Left ventricle myocardium inferior (tissue), 1 donor: ENCODE measurements around the gene TEKT5. TPM values are rescaled to one million over a fixed set of nuclear protein-coding genes. Genes with fewer than 3 reads are reported as not detected.
A peak's percentile ranks its signal among the peaks of the same experiment; 100 is the strongest.

ENCODE experiments used
- DNase-seq: peaks from one replicate; pipeline ENCODE4 v3.0.0-alpha.2; 2020
- H3K27ac ChIP-seq: fragments of 200-600 bp; replicated peaks from 2 replicates; pipeline ENCODE4 v1.8.0; 2021
- H3K27me3 ChIP-seq: fragments of 200-600 bp; 2 replicates; pipeline ENCODE4 v1.8.0; 2021; ENCODE audit warnings: low read depth
- H3K36me3 ChIP-seq: fragments of 200-600 bp; 2 replicates; pipeline ENCODE4 v1.8.0; 2021
- H3K4me1 ChIP-seq: fragments of 200-600 bp; 2 replicates; pipeline ENCODE4 v1.8.0; 2021
- H3K4me3 ChIP-seq: fragments of 200-600 bp; 2 replicates; pipeline ENCODE4 v1.8.0; 2021; ENCODE audit warnings: mild to moderate bottlenecking, moderate library complexity
- H3K9me3 ChIP-seq: fragments of 200-600 bp; replicated peaks from 2 replicates; pipeline ENCODE4 v1.8.0; 2021
- intact Hi-C: fragments of 100-400 bp; cut with micrococcal nuclease; formaldehyde crosslinking; loops from one replicate; pipeline ENCODE4 v1.11.0; 2022
- total RNA-seq: library from RNA; stranded (reverse); fragmentation: NEBNext Ultra II Directional; extraction: Animal tissue kit (Norgen Biotek cat#: 25700); gene quantifications from one replicate; pipeline ENCODE4 v1.2.1, GENCODE V29; 2021
- TF ChIP-seq, protein P1 (sequence below): fragments of 200-600 bp; IDR thresholded peaks from 2 replicates; pipeline ENCODE4 v1.8.0; 2021; ENCODE audit warnings: antibody characterized with exemption, mild to moderate bottlenecking, borderline replicate concordance
- donor health status: DM: no; HTN: yes; CAD: no; lungs with severe emphysema.

TEKT5 gene
- total RNA-seq, 1 donor from 2014 or later, result not detected

DNA sequence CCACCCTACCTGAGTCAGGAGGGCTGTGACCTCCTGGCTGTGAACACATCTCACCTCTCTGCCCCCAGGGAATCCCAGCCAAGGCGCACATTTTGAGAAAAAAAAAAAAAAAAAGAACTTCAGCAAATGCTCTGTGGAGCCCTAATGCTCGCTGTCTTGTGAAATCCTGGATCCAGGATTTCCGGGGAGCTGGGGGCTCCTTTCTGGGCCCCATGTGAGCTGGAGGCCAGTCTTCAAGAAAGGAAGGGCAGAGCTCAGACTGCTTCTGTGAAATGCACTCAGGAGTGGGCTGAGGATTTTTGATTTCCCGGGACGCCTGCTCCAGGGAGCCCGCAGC is 78.3 kb downstream of the TEKT5 start:
- H3K4me1 ChIP-seq, result peaks cover 37% of the 10 kb centered on the region
- no peaks in the 10 kb centered on the region for H3K36me3 ChIP-seq
- TF ChIP-seq, protein P1, sequence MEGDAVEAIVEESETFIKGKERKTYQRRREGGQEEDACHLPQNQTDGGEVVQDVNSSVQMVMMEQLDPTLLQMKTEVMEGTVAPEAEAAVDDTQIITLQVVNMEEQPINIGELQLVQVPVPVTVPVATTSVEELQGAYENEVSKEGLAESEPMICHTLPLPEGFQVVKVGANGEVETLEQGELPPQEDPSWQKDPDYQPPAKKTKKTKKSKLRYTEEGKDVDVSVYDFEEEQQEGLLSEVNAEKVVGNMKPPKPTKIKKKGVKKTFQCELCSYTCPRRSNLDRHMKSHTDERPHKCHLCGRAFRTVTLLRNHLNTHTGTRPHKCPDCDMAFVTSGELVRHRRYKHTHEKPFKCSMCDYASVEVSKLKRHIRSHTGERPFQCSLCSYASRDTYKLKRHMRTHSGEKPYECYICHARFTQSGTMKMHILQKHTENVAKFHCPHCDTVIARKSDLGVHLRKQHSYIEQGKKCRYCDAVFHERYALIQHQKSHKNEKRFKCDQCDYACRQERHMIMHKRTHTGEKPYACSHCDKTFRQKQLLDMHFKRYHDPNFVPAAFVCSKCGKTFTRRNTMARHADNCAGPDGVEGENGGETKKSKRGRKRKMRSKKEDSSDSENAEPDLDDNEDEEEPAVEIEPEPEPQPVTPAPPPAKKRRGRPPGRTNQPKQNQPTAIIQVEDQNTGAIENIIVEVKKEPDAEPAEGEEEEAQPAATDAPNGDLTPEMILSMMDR, result no peak
- no peaks in the 10 kb centered on the region for H3K27me3 ChIP-seq
- H3K4me3 ChIP-seq, result no peak overlapping the region
- H3K9me3 ChIP-seq, result no peaks in the 10 kb centered on the region
- H3K27ac ChIP-seq, result peak overlapping the region; percentile 73
- intact Hi-C loops, result no loop called here
- no peak for DNase-seq

DNA sequence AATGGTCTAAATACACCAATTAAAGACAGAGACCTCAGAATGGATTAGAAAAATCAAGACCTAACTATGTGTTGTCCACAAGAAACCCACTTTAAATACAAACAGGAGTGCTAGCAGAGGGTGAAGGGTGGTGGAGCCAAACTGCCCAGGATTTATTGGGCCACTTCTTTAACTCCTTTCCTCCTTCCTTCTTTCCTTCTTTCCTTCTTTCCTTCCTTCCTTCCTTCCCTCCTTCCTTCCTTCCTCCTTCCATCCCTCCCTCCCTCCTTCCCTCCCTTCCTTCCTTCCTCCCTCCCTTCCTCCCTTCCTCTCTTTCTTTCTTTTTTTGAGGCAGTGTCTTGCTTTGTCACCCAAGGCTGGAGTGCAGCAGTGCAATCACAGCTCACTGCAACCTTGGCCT is 80.0 kb downstream of the TEKT5 start:
- Histone ChIP-seq H3K4me3 (no peak overlapping the region), H3K9me3 (no peaks in the 10 kb centered on the region), H3K4me1 (peaks cover 47% of the 10 kb centered on the region), H3K27me3 (no peaks in the 10 kb centered on the region), H3K36me3 (no peaks in the 10 kb centered on the region), H3K27ac (no peak overlapping the region)
- no peak for DNase-seq
- TF ChIP-seq, protein P1, result no peak
- intact Hi-C loops, result no loop called here

DNA sequence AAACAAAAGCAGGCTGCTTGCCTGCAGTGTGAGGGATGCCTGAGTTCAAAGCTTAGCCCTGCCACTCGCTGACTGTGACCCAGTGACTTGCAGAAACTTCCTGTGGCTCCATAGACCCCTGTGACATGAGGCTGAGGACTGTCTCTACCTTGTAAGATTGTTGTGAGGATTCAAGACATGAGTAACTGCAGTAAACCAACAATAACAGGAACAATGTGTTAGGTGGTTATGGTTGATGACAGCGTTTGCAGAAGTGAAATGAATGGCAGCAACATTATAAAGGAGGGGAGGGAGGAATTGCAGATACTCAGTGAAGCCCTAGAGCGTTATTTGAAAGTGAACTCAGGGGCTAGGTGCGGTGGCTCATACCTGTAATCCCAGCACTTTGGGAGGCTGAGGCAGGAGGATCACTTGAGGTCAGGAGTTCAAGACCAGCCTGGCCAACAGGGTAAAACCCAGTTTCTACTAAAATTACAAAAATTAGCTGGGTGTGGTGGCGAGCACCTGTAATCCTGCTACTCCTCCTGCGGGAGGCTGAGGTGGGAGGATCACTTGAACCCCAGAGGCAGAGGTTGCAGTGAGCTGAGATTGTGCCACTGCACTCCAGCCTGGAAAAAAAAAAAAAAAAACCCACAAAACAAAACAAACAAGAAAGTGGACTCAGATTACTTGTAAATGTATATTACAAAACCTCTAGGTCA is 80.8 kb downstream of the TEKT5 start:
- intact Hi-C loops, result no loop called here

DNA sequence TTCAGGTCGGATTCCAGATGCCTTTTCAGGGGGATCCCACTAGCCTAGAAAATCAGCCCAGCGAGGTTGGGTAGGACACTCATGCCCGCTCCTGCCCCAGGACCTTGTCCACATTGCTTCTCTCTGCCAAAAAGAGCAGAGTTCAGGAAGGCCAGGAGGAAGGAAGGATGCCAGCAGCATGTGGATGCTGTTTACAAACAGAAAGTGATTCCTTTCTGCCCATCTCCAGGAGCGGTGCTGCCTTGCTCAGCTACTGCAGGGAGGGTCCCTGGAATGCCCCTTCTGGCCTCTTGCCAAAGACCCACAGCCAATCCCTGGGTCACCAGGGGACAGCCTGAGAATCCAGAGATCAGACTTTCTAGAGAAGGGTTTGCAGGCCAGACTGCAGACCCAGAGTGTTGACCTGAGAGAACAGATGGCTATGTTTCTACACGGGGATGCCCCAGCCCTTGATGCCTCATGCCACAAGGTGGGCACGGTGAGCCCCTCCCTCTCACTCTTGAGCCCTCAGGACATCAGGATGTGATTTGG is 82.0 kb downstream of the TEKT5 start:
- Histone ChIP-seq H3K36me3 (no peaks in the 10 kb centered on the region), H3K4me1 (peaks cover 44% of the 10 kb centered on the region), H3K4me3 (no peak overlapping the region), H3K27ac (no peak overlapping the region), H3K9me3 (no peaks in the 10 kb centered on the region), H3K27me3 (no peaks in the 10 kb centered on the region)
- intact Hi-C loops, result no loop called here
- TF ChIP-seq, protein P1, result no peak
- DNase-seq, result no peak

More for the DNA sequence above, 80.8 kb downstream of the TEKT5 start:
- no peaks in the 10 kb centered on the region for H3K9me3 ChIP-seq
- no peak overlapping the region for H3K27ac ChIP-seq
- no peaks in the 10 kb centered on the region for H3K36me3 ChIP-seq
- TF ChIP-seq, protein P1, result no peak
- no peaks in the 10 kb centered on the region for H3K27me3 ChIP-seq
- H3K4me1 ChIP-seq, result peaks cover 47% of the 10 kb centered on the region
- no peak for DNase-seq
- no peak overlapping the region for H3K4me3 ChIP-seq

DNA sequence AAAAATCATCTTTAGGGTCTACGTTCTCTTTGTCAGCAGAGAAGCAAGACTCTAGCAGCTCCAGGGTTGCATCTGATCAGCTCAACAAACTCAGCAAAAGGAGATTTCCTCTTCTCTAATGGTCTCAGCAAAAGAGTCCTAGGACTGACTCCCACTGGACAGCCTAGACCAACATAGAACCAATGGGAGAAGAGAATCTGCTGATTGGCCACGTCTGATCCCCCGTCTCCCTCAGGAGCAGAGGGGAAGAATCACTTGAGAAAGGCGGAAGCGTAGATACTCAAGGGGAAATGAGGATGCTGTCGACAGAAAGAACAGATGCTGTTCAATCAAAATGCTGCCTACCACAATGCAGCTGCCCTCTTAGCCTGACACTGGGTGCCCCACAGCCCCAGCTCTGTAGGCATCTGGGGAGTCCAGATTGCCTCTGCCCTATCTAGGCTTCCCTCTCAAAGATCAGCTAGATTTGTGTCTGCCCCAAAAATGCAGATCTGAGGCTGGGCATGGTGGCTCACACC is 82.8 kb downstream of the TEKT5 start:
- TF ChIP-seq, protein P1, result no peak
- Histone ChIP-seq H3K4me1 (peaks cover 36% of the 10 kb centered on the region), H3K36me3 (no peaks in the 10 kb centered on the region), H3K27me3 (no peaks in the 10 kb centered on the region), H3K27ac (no peak overlapping the region), H3K9me3 (no peaks in the 10 kb centered on the region), H3K4me3 (no peak overlapping the region)
- intact Hi-C loops, result no loop called here
- no peak for DNase-seq
